ENCODE measurements around the gene TEX11. TPM values are rescaled to one million over a fixed set of nuclear protein-coding genes. Genes with fewer than 3 reads are reported as not detected.
"Not testable (repeated sequence)": the region's sequence is repeated elsewhere in the genome, so short reads cannot be mapped to it uniquely, and the experiment has no call there.

The TEX11 gene
- total RNA-seq, 2 experiments from 2014 or later, result not detected

DNA sequence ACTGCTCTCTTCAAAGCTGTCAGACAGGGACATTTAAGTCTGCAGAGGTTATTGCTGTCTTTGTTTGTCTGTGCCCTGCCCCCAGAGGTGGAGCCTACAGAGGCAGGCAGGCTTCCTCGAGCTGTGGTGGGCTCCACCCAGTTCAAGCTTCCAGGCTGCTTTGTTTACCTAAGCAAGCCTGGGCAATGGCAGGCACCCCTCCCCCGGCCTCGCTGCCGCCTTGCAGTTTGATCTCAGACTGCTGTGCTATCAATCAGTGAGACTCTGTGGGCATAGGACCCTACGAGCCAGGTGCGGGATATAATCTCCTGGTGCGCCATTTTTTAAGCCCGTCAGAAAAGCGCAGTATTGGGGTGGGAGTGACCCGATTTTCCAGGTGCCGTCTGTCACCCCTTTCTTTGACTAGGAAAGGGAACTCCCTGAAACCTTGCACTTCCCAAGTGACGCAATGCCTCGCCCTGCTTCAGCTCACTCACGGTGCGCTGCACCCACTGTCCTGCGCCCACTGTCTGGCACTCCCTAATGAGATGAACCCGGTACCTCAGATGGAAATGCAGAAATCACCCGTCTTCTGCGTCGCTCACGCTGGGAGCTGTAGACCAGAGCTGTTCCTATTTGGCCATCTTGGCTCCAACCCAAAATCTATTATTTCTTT, 338.5 kb downstream of the TEX11 start:
- POLR2A ChIA-PET; H3K27ac Mint-ChIP-seq; CTCF ChIA-PET; intact Hi-C loops (cut with DNase I, micrococcal nuclease); H3K4me1 Mint-ChIP-seq; H3K27me3 Mint-ChIP-seq; H3K36me3 Mint-ChIP-seq (ENCODE audit: low read depth); H3K4me3 Mint-ChIP-seq; H3K9me3 Mint-ChIP-seq (ENCODE audit: low read depth); DNase-seq; ATAC-seq: not testable (repeated sequence)

DNA sequence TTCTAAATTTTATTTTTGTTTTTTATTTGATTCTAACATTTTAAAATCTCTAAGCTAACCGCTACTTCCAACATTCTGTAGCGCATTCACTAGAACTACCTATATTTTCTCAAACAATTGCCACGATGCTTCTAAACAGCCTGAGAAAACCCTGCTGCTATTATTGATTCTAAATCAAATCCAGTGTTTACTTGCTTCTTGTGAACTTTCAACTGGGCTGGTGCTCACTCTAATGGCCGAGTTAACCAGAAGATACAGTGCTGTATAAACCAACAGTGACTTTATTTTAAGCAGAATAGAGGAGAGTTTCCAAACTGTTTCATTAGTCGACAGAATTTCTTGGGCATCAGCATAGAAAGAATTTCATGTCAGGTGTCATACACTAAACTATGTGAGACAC, 353.6 kb downstream of the TEX11 start:
- peaks cover 2% of the 10 kb centered on the region for H3K27me3 Mint-ChIP-seq

DNA sequence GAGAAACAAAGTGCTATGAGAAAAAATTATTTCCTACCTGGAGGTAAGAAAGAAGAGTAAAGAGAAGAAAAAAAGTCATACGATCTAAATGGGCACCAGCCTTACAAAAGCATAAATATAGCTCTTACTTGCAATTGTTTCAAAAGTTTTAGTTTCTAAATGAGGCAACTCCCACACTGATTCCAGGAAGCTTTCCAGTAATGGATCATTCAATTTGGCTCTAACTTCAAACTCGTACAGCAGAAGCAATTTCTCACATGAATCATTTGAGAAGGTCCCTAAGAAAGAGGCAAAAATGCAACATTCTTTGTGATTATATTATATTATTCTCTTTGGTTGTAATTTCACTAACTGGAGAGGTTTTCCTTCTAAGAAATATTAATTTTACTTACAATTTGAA, 354.0 kb downstream of the TEX11 start:
- no peak overlapping the region for H3K4me3 Mint-ChIP-seq
- CTCF ChIA-PET, result no interaction called here
- H3K36me3 Mint-ChIP-seq (ENCODE audit: low read depth), result no peaks in the 10 kb centered on the region
- POLR2A ChIA-PET, result no interaction called here
- H3K27ac Mint-ChIP-seq, result no peak overlapping the region
- H3K27me3 Mint-ChIP-seq, result peaks cover 2% of the 10 kb centered on the region
- ATAC-seq, result no peak
- intact Hi-C loops (cut with DNase I, micrococcal nuclease), result loop anchor here (1.0 to 5.0 kb wide), 3 partner anchors 38 to 102 kb away; no protein-coding TSS in a partner anchor
- DNase-seq, result no peak
- no peaks in the 10 kb centered on the region for H3K9me3 Mint-ChIP-seq (ENCODE audit: low read depth)
- H3K4me1 Mint-ChIP-seq, result peaks cover 10% of the 10 kb centered on the region

More for the DNA sequence above, 353.6 kb downstream of the TEX11 start:
- Mint-ChIP-seq H3K9me3 (ENCODE audit: low read depth) (no peaks in the 10 kb centered on the region), H3K4me1 (peaks cover 10% of the 10 kb centered on the region), H3K27ac (no peak overlapping the region), H3K4me3 (no peak overlapping the region), H3K36me3 (ENCODE audit: low read depth) (no peaks in the 10 kb centered on the region)
- ChIA-PET POLR2A (no interaction called here), CTCF (interaction anchor here (0.6 kb wide), 1 partner anchor 361 kb away, joined by 4 read pairs; no protein-coding TSS in a partner anchor)
- intact Hi-C loops (cut with DNase I, micrococcal nuclease), result loop anchor here (1.0 to 5.0 kb wide), 3 partner anchors 37 to 103 kb away; no protein-coding TSS in a partner anchor
- no peak for ATAC-seq
- no peak for DNase-seq

DNA sequence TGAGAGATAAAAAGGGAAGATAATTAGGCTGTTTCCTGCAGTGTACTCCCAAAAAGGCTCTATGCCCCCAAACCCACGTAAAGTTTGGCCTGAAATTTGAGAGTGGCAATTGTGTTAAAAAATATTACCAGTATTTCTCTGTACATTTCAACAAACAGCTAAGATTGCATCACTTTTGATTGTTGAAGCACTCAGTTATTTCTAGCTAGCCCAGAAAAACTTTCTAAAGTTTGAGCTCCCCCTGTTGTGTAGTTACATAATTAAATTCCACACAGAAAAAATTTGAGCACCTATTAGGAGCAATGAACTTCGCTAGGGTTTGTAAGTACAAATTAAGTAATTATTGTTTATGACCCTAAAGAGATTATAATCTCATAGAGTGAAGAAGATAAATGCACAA, 354.4 kb downstream of the TEX11 start:
- ChIA-PET CTCF (no interaction called here), POLR2A (no interaction called here)
- peak overlapping the region; percentile 6 for H3K27ac Mint-ChIP-seq
- H3K4me3 Mint-ChIP-seq, result no peak overlapping the region
- peaks cover 10% of the 10 kb centered on the region for H3K4me1 Mint-ChIP-seq
- no peaks in the 10 kb centered on the region for H3K36me3 Mint-ChIP-seq (ENCODE audit: low read depth)
- H3K9me3 Mint-ChIP-seq (ENCODE audit: low read depth), result no peaks in the 10 kb centered on the region
- peaks cover 2% of the 10 kb centered on the region for H3K27me3 Mint-ChIP-seq
- DNase-seq, result no peak
- no peak for ATAC-seq
- intact Hi-C loops (cut with DNase I, micrococcal nuclease), result loop anchor here (1.0 to 5.0 kb wide), 3 partner anchors 38 to 102 kb away; no protein-coding TSS in a partner anchor

DNA sequence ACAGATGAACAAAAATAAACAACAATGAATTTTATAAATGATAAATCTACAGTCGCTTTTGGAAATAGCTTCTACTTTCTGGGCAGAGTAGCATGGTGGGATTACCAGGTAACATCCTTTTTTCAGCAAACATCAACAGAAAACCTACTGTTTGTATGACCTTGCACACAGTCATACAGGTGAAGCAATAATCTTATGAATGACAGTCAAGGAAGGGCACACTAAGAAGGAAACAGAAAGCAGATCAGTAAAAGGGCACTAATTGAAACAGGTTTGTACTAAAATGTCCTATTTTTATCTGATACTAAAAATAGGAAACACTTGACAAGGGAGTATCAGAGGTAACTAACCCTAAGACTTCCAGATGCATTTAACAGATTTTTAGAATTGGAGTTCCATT, 355.0 kb downstream of the TEX11 start:
- CTCF ChIA-PET, result no interaction called here
- Mint-ChIP-seq H3K4me1 (peaks cover 10% of the 10 kb centered on the region), H3K9me3 (ENCODE audit: low read depth) (no peaks in the 10 kb centered on the region), H3K27ac (peak overlapping the region; percentile 6), H3K27me3 (peaks cover 2% of the 10 kb centered on the region), H3K36me3 (ENCODE audit: low read depth) (no peaks in the 10 kb centered on the region), H3K4me3 (no peak overlapping the region)
- intact Hi-C loops (cut with DNase I, micrococcal nuclease), result loop anchor here in 1 of 2 experiments (1.0 to 5.0 kb wide), 2 partner anchors 39 to 97 kb away; no protein-coding TSS in a partner anchor
- no peak for DNase-seq
- POLR2A ChIA-PET, result no interaction called here
- peak; percentile 76 for ATAC-seq

DNA sequence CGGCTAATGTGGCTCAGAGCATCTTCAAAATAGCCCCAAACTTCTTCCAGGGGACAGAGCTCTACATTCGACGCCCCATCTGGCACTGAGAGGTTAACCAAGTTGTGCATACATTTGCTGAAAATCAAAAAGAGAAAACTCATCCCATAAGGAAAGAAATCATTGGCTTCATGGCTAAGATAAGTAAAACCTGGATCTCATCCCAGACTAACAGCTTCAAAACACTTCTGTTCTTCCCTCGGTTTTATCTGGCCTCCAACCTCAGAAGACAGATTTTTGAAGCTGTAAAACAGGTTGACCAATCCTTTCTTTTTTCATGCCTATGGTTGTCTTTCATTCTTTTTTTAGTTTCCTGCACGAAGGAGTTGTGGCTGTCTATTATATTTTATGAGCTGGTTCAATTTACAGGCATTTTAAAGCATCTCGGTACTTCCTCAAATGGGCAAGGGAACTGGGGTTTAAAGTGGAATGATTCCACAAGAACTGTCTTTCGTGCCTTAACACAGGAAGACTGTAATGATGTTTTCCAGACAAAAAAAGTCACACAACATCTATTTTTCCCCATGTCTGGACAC, 356.3 kb downstream of the TEX11 start:
- Mint-ChIP-seq H3K9me3 (ENCODE audit: low read depth) (no peaks in the 10 kb centered on the region), H3K4me1 (peaks cover 10% of the 10 kb centered on the region), H3K4me3 (no peak overlapping the region), H3K27me3 (peaks cover 2% of the 10 kb centered on the region), H3K36me3 (ENCODE audit: low read depth) (no peaks in the 10 kb centered on the region), H3K27ac (no peak overlapping the region)
- DNase-seq, result no peak
- intact Hi-C loops (cut with DNase I, micrococcal nuclease), result loop anchor here in 1 of 2 experiments (5.0 kb wide), 1 partner anchor 40 kb away; no protein-coding TSS in a partner anchor
- POLR2A ChIA-PET, result no interaction called here
- no peak for ATAC-seq
- CTCF ChIA-PET, result no interaction called here

DNA sequence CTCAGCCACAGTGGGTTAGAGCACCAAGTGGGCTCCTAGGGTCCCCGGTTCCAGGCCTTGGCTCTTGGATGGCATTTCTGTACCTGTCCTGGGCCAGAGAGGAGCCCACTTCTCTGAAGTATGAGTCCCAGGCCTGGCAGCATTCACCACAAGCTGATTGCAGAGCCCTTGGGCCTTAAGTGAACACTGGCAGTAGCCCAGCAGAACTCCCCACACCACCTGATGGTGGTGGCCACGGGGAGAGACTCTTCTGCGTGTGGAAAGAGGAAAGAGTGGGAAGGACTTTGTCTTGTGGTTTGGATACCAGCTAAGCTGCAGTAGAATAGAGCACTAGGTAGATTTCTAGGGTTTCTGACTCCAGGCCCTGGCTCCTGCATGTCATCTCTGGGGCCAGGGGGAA, 359.1 kb downstream of the TEX11 start:
- Mint-ChIP-seq H3K27ac (no peak overlapping the region), H3K4me1 (peaks cover 10% of the 10 kb centered on the region), H3K36me3 (ENCODE audit: low read depth) (no peaks in the 10 kb centered on the region), H3K9me3 (ENCODE audit: low read depth) (no peaks in the 10 kb centered on the region), H3K27me3 (peaks cover 2% of the 10 kb centered on the region), H3K4me3 (no peak overlapping the region)
- ATAC-seq, result no peak
- DNase-seq, result no peak
- intact Hi-C loops (cut with DNase I, micrococcal nuclease), result no loop called here
- ChIA-PET POLR2A (no interaction called here), CTCF (no interaction called here)

DNA sequence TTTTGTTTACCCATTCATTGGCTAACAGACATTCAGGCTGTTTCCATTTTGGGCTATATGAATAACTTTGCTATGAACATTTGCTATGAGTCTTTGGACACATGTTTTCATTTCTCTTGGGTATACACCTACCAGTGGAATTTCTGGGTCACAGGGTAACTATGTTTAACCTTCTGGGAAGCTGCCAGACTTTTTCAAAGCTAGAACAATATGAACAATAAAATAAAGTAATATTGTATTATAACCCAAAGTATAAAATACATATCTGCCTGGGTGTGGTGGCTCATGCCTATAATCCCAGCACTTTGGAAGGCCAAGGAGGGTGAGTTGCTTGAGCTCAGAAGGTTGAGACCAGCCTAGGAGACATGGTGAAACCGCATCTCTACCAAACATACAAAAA, 373.3 kb downstream of the TEX11 start:
- CTCF ChIA-PET, result no interaction called here
- DNase-seq (no peak), ATAC-seq (no peak)
- H3K9me3 Mint-ChIP-seq (ENCODE audit: low read depth), result no peaks in the 10 kb centered on the region
- H3K27me3 Mint-ChIP-seq, result peaks cover 10% of the 10 kb centered on the region
- no peak overlapping the region for H3K27ac Mint-ChIP-seq
- intact Hi-C loops (cut with DNase I, micrococcal nuclease), result no loop called here
- no peaks in the 10 kb centered on the region for H3K36me3 Mint-ChIP-seq (ENCODE audit: low read depth)
- no peak overlapping the region for H3K4me3 Mint-ChIP-seq
- POLR2A ChIA-PET, result no interaction called here
- H3K4me1 Mint-ChIP-seq, result no peaks in the 10 kb centered on the region

DNA sequence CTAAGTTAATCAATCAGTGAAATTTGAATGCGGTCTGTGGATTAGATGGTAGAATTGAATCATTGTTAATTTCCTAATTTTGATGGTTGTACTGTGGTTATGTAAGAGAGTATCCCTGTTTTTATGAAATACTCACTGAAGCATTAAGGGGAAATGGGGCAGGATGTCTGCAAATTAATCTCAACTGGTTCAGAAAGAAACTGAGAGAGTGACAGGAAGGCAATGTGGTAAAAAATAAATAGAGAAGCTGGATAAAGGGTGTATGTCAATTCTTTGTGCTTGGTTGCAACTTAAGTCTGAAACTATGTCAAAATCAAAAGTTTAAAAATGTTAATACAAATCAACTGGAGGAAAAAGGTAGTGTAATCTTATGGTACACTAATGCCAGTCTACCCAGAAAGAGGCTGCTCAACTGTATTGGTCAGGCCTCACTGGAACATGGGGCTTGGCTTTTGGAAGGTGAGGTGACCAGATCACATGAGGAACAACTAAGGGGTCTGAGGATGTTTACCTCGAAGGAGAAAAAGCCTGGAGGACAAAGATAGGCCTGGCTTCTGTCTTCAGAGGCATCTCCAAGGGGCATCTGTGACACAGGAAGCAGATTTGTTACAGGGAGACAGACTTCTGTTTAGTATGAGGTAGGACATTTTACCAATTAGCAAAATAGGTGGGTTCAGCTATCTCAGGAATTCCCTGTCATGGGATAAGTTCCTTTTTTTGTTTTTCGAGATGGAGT, 380.7 kb downstream of the TEX11 start:
- Mint-ChIP-seq H3K36me3 (ENCODE audit: low read depth) (no peaks in the 10 kb centered on the region), H3K4me1 (peaks cover 5% of the 10 kb centered on the region), H3K27ac (no peak overlapping the region), H3K27me3 (no peaks in the 10 kb centered on the region), H3K9me3 (ENCODE audit: low read depth) (no peaks in the 10 kb centered on the region), H3K4me3 (no peak overlapping the region)
- intact Hi-C loops (cut with DNase I, micrococcal nuclease), result no loop called here
- DNase-seq (no peak), ATAC-seq (no peak)
- POLR2A ChIA-PET, result no interaction called here
- CTCF ChIA-PET, result no interaction called here

DNA sequence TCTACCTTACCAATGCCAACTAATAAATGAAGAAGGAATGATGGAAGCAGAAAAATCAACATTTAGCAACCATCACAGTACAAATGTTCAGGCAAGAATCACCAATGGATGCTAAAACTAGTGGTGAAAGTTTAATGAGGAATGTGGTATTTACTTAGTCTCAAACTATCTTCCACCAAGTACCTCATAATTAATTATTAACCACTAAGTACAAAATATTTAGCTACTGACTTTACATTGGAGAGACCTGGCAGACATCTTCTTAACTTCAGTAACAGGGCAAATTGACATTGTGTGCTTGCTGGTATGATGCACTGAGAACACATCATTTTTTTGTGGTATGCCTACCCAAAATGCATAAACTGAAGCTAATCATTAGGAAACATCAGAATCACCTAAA, 381.5 kb downstream of the TEX11 start:
- Mint-ChIP-seq H3K9me3 (ENCODE audit: low read depth) (no peaks in the 10 kb centered on the region), H3K36me3 (ENCODE audit: low read depth) (no peaks in the 10 kb centered on the region), H3K4me3 (no peak overlapping the region), H3K4me1 (peaks cover 5% of the 10 kb centered on the region), H3K27me3 (no peaks in the 10 kb centered on the region), H3K27ac (no peak overlapping the region)
- intact Hi-C loops (cut with DNase I, micrococcal nuclease), result no loop called here
- ChIA-PET CTCF (no interaction called here), POLR2A (no interaction called here)
- DNase-seq (no peak), ATAC-seq (no peak)

DNA sequence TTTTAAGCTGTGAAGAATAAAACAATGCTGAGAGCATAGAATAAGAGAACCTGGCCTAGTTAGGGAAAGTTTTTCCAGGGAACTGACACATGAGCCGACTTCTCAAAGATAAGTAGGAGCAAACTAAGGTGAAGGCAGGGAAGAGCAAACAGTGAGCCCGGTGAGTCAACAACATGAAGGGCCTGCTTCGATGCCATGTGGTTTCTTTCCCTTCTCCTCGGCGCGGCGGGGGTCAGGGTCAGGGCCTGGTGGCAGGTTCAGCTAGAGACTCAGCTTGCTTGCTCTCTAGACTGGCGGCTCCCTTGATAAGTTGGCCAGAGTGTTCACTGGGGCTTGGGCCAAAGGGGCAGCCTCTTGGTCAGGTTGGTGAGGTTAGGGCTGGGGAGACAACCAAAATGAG, 382.8 kb downstream of the TEX11 start:
- intact Hi-C loops (cut with DNase I, micrococcal nuclease), result no loop called here
- Mint-ChIP-seq H3K27ac (no peak overlapping the region), H3K27me3 (no peaks in the 10 kb centered on the region), H3K36me3 (ENCODE audit: low read depth) (no peaks in the 10 kb centered on the region), H3K4me3 (no peak overlapping the region), H3K4me1 (peaks cover 5% of the 10 kb centered on the region), H3K9me3 (ENCODE audit: low read depth) (no peaks in the 10 kb centered on the region)
- ChIA-PET CTCF (no interaction called here), POLR2A (no interaction called here)
- ATAC-seq (no peak), DNase-seq (no peak)

DNA sequence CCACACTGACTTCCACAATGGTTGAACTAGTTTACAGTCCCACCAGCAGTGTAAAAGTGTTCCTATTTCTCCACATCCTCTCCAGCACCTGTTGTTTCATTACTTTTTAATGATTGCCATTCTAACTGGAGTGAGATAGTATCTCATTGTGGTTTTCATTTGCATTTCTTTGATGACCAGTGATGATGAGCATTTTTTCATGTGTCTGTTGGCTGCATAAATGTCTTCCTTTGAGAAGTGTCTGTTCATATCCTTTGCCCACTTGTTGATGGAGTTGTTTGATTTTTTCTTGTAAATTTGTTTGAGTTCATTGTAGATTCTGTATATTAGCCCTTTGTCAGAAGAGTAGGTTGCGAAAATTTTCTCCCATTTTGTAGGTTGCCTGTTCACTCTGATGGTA, 392.8 kb downstream of the TEX11 start:
- POLR2A ChIA-PET; intact Hi-C loops (cut with DNase I, micrococcal nuclease); ATAC-seq; H3K9me3 Mint-ChIP-seq (ENCODE audit: low read depth); H3K4me3 Mint-ChIP-seq; H3K4me1 Mint-ChIP-seq; DNase-seq; H3K36me3 Mint-ChIP-seq (ENCODE audit: low read depth); CTCF ChIA-PET; H3K27ac Mint-ChIP-seq: not testable (repeated sequence)
- peaks cover 11% of the 10 kb centered on the region for H3K27me3 Mint-ChIP-seq

All from activated CD4-positive, alpha-beta T cell treated with anti-CD3 and anti-CD28 coated beads for 36 hours (primary cell).